HFFc6 (cell line): ENCODE results near the gene CTDP1. TPM values are rescaled to one million over a fixed set of nuclear protein-coding genes. Genes with fewer than 3 reads are reported as not detected.
"Not testable (repeated sequence)": the region's sequence is repeated elsewhere in the genome, so short reads cannot be mapped to it uniquely, and the experiment has no call there.

Source experiments
- DNase-seq: peaks from one replicate; pipeline ENCODE4 v3.0.0-alpha.2; 2018
- H3K27ac Mint-ChIP-seq: 2 replicates; pipeline ENCODE4 v1.8.0; 2020; ENCODE audit warnings: mild to moderate bottlenecking, mixed read lengths
- H3K27me3 Mint-ChIP-seq: 2 replicates; pipeline ENCODE4 v1.8.0; 2021; ENCODE audit warnings: mild to moderate bottlenecking, moderate library complexity, mixed read lengths; ENCODE audit not compliant: insufficient read depth
- H3K36me3 Mint-ChIP-seq: 2 replicates; pipeline ENCODE4 v1.8.0; 2021; ENCODE audit warnings: low read depth, mixed read lengths
- H3K4me1 Mint-ChIP-seq: 2 replicates; pipeline ENCODE4 v1.8.0; 2020; ENCODE audit warnings: low read depth, mixed read lengths
- H3K4me3 Mint-ChIP-seq: 2 replicates; pipeline ENCODE4 v1.8.0; 2020; ENCODE audit warnings: mild to moderate bottlenecking, moderate library complexity, mixed read lengths
- H3K9me3 Mint-ChIP-seq: 2 replicates; pipeline ENCODE4 v1.8.0; 2020; ENCODE audit warnings: mild to moderate bottlenecking, mixed read lengths
- CTCF ChIP-seq: fragments of 200-600 bp; sonication (generic); IDR thresholded peaks from 2 replicates; pipeline ENCODE4 v1.5.0; 2021; ENCODE audit warnings: antibody characterized with exemption, mild to moderate bottlenecking
- total RNA-seq, 6 experiments: library from RNA; stranded (reverse); fragmentation: NEBNext Ultra II Directional; extraction: Animal tissue kit (Norgen Biotek cat#: 25700); gene quantifications; 2 replicates in 1 of 6; 3 replicates in 5 of 6; pipeline ENCODE4 v1.2.3, GENCODE V29; 2021

Gene CTDP1
- total RNA-seq, 6 experiments from 2014 or later: 15.6 to 18.2 (median 16.6) TPM

GRCh38 chr18:79692056-79692455 lies 12.5 kb downstream of the CTDP1 start:
- Mint-ChIP-seq H3K4me1 (no peaks in the 10 kb centered on the region), H3K9me3 (no peaks in the 10 kb centered on the region), H3K36me3 (no peaks in the 10 kb centered on the region; the same call in 1 of the 2 replicates), H3K4me3 (no peak overlapping the region), H3K27ac (no peak overlapping the region), H3K27me3 (peaks cover 4% of the 10 kb centered on the region)
- TF ChIP-seq CTCF: no peak
- no peak for DNase-seq

- DNase-seq: no peak
- H3K4me3 Mint-ChIP-seq: no peak overlapping the region
- no peak for TF ChIP-seq CTCF
- H3K27ac Mint-ChIP-seq: no peak overlapping the region
- H3K27me3 Mint-ChIP-seq: peaks cover 4% of the 10 kb centered on the region
- H3K4me1 Mint-ChIP-seq: no peaks in the 10 kb centered on the region
- H3K9me3 Mint-ChIP-seq: no peaks in the 10 kb centered on the region
- peaks cover 5% of the 10 kb centered on the region; the same call in 1 of the 2 replicates for H3K36me3 Mint-ChIP-seq
These were observed 13.3 kb downstream of the CTDP1 start for GRCh38 chr18:79692886-79693285.

GRCh38 chr18:79693561-79694205 lies 14.1 kb downstream of the CTDP1 start:
- peaks cover 4% of the 10 kb centered on the region for H3K27me3 Mint-ChIP-seq

GRCh38 chr18:79694206-79694894 lies 14.7 kb downstream of the CTDP1 start:
- H3K9me3 Mint-ChIP-seq, H3K4me1 Mint-ChIP-seq, H3K4me3 Mint-ChIP-seq, DNase-seq, H3K27ac Mint-ChIP-seq, H3K27me3 Mint-ChIP-seq: not testable (repeated sequence)
- peaks cover 16% of the 10 kb centered on the region; the same call in 1 of the 2 replicates for H3K36me3 Mint-ChIP-seq

More at GRCh38 chr18:79693561-79694205, 14.1 kb downstream of the CTDP1 start:
- no peak overlapping the region for H3K4me3 Mint-ChIP-seq
- TF ChIP-seq CTCF: no peak
- H3K27ac Mint-ChIP-seq: no peak overlapping the region
- DNase-seq: no peak
- H3K4me1 Mint-ChIP-seq: peaks cover 3% of the 10 kb centered on the region
- peaks cover 9% of the 10 kb centered on the region; the same call in 1 of the 2 replicates for H3K36me3 Mint-ChIP-seq
- no peaks in the 10 kb centered on the region for H3K9me3 Mint-ChIP-seq

GRCh38 chr18:79694895-79695213 lies 15.3 kb downstream of the CTDP1 start:
- H3K9me3 Mint-ChIP-seq: no peaks in the 10 kb centered on the region
- H3K4me3 Mint-ChIP-seq: no peak overlapping the region
- H3K36me3 Mint-ChIP-seq: peaks cover 21% of the 10 kb centered on the region
- no peak overlapping the region for H3K27ac Mint-ChIP-seq
- peaks cover 8% of the 10 kb centered on the region for H3K4me1 Mint-ChIP-seq
- TF ChIP-seq CTCF: no peak
- H3K27me3 Mint-ChIP-seq: peaks cover 4% of the 10 kb centered on the region
- DNase-seq: no peak

GRCh38 chr18:79695269-79695668 lies 15.7 kb downstream of the CTDP1 start:
- Mint-ChIP-seq H3K27ac (no peak overlapping the region), H3K9me3 (no peaks in the 10 kb centered on the region), H3K4me3 (no peak overlapping the region), H3K4me1 (peaks cover 8% of the 10 kb centered on the region), H3K27me3 (peaks cover 4% of the 10 kb centered on the region), H3K36me3 (peaks cover 25% of the 10 kb centered on the region)
- TF ChIP-seq CTCF: no peak
- DNase-seq: no peak
